Sigmoid colon (tissue), 4 donors: ENCODE results near the gene DTD1.

Experiments used
- EP300 ChIP-seq, 4 donors: sonication (generic); formaldehyde crosslinking; IDR thresholded peaks; one replicate each; pipeline ENCODE4 v1.6.1; 2017; ENCODE audit warnings: antibody characterized with exemption in 4 of 4
- POLR2A ChIP-seq, 2 donors: fragments of 450-650 bp; IDR thresholded peaks; one replicate each; pipeline ENCODE4 v1.6.1; 2016; ENCODE audit warnings: antibody characterized with exemption in 2 of 2, mild to moderate bottlenecking in 2 of 2, moderate library complexity in 2 of 2
- POLR2AphosphoS5 ChIP-seq, 4 donors: sonication (generic); formaldehyde crosslinking; IDR thresholded peaks; one replicate each; pipeline ENCODE4 v1.6.1; 2017; ENCODE audit warnings: antibody characterized with exemption in 4 of 4
- TF ChIP-seq, protein P1 (sequence below), 4 experiments: fragments of 450-650 bp in 3 of 4; fragments of 200-600 bp in 1 of 4; IDR thresholded peaks; one replicate each; pipeline ENCODE4 v1.5.1; 2016 to 2019; ENCODE audit warnings: antibody characterized with exemption in 4 of 4, mild to moderate bottlenecking in 3 of 4, moderate library complexity in 2 of 4

- TF ChIP-seq, protein P1, sequence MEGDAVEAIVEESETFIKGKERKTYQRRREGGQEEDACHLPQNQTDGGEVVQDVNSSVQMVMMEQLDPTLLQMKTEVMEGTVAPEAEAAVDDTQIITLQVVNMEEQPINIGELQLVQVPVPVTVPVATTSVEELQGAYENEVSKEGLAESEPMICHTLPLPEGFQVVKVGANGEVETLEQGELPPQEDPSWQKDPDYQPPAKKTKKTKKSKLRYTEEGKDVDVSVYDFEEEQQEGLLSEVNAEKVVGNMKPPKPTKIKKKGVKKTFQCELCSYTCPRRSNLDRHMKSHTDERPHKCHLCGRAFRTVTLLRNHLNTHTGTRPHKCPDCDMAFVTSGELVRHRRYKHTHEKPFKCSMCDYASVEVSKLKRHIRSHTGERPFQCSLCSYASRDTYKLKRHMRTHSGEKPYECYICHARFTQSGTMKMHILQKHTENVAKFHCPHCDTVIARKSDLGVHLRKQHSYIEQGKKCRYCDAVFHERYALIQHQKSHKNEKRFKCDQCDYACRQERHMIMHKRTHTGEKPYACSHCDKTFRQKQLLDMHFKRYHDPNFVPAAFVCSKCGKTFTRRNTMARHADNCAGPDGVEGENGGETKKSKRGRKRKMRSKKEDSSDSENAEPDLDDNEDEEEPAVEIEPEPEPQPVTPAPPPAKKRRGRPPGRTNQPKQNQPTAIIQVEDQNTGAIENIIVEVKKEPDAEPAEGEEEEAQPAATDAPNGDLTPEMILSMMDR (IDR thresholded peaks at IDR 0.05), result no peak
- no peak for TF ChIP-seq POLR2A (IDR thresholded peaks at IDR 0.05)
- no peak for TF ChIP-seq POLR2AphosphoS5 (IDR thresholded peaks at IDR 0.05)
- TF ChIP-seq EP300 (IDR thresholded peaks at IDR 0.05), result no peak
Measured at GRCh38 chr20:18801516-18801915, 213.7 kb downstream of the DTD1 start.
